Activated T-helper 2 cell treated with anti-CD3 and anti-CD28 coated beads, Interferon-gamma antibody, Interleukin-2, Interleukin-4, amounts not matched to agents 10 μg/mL and 5 μg/mL and 100 μg/mL, durations not matched to agents 14 hours and 24 hours and 36 hours (primary cell): ENCODE results near the gene TBC1D5. TPM values are rescaled to one million over a fixed set of nuclear protein-coding genes. Genes with fewer than 3 reads are reported as not detected.

ENCODE experiments used
- DNase-seq: peaks from one replicate; pipeline ENCODE4 v3.0.0; 2021; ENCODE audit warnings: low spot score
- H3K27ac Mint-ChIP-seq: one replicate; pipeline ENCODE4 v1.8.0; 2021; ENCODE audit warnings: mixed read lengths
- H3K27me3 Mint-ChIP-seq: one replicate; pipeline ENCODE4 v1.8.0; 2021; ENCODE audit warnings: low read depth, mixed read lengths
- H3K36me3 Mint-ChIP-seq: one replicate; pipeline ENCODE4 v1.8.0; 2021; ENCODE audit warnings: low read depth, mixed read lengths
- H3K4me1 Mint-ChIP-seq: one replicate; pipeline ENCODE4 v1.8.0; 2021; ENCODE audit warnings: low read depth, mixed read lengths
- H3K4me3 Mint-ChIP-seq: one replicate; pipeline ENCODE4 v1.8.0; 2021; ENCODE audit warnings: low read depth, mild to moderate bottlenecking, moderate library complexity, mixed read lengths
- H3K9me3 Mint-ChIP-seq: one replicate; pipeline ENCODE4 v1.8.0; 2021; ENCODE audit warnings: mixed read lengths
- intact Hi-C: fragments of 100-400 bp; cut with micrococcal nuclease; formaldehyde crosslinking; loops from one replicate; pipeline ENCODE4 v1.15.1; 2023
- total RNA-seq: library from RNA; stranded (reverse); gene quantifications from 2 replicates; pipeline ENCODE4 v1.2.3, GENCODE V29; 2022

The TBC1D5 gene
- total RNA-seq, 1 donor from 2014 or later: 43.9 TPM

DNA sequence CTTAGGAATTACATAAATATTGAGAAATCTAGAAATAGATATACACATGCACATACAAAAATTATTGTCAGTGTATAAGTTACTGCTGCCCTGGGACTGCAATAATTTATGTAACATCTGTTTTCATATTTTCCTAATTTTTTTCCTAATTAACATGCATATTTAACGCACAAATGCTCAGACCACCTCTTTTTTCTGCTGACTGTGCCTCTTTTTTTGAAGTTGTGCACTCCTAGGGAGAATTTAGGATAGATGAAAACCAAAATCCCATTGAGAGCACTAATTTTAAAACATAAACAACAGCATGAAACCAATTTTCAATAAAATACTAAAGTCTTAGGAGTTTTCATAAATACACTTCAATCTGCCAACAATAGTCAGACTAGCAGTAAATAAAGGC lies 154.0 kb downstream of the TBC1D5 start:
- Mint-ChIP-seq H3K36me3 (peaks cover 24% of the 10 kb centered on the region), H3K4me3 (no peak overlapping the region), H3K4me1 (peaks cover 3% of the 10 kb centered on the region), H3K27me3 (no peaks in the 10 kb centered on the region), H3K27ac (no peak overlapping the region), H3K9me3 (peaks cover 22% of the 10 kb centered on the region)
- DNase-seq: no peak
- intact Hi-C loops: no loop called here

DNA sequence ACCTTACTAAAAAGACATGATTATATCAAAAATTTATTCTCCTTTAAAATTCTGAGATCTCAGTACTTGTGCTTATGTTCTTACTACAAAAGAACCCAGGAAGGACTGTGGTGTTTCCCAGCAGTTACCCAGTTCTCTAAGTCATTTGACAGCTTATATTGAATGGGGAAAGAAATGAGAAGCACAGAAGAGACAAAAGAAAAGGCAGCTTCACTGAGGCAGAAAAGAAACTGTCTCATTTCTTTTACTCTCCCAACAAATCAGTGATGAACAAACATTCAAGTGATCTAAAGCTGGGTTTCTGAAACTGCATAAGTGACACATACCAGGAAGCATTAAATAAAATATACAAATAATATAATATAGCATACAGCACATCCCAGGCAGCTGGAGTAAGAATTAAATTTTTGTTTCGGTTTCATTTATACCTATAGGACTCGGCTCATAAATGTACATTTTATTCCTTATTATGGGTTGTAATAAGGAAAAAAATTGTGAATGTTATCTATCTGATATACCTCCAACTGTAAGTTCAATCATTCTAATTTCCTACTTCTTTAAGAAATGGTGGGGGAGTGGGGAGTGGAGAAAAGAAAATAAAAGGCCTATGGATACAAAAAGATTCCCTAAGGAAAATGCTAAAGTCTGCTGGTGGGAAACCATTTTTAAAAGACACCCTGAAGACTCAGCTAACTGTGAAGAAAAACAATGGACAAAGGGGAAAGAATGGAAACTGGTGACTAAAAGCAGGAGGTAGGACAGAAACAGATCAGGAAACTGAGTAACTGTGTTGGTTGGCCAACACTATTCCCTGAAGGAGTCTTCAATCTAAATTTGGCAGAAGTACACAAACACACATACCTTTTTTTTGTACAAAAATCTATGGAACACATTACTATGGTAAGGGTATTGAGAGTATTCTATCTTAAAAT lies 156.8 kb downstream of the TBC1D5 start:
- Mint-ChIP-seq H3K9me3 (peaks cover 16% of the 10 kb centered on the region), H3K4me3 (no peak overlapping the region), H3K27ac (no peak overlapping the region), H3K36me3 (peaks cover 14% of the 10 kb centered on the region), H3K27me3 (no peaks in the 10 kb centered on the region), H3K4me1 (peaks cover 3% of the 10 kb centered on the region)
- intact Hi-C loops: no loop called here
- no peak for DNase-seq

GRCh38 chr3:17584066-17584465 lies 158.4 kb downstream of the TBC1D5 start:
- no peaks in the 10 kb centered on the region for H3K9me3 Mint-ChIP-seq
- intact Hi-C loops: no loop called here
- peaks cover 11% of the 10 kb centered on the region for H3K4me1 Mint-ChIP-seq
- DNase-seq: no peak
- no peak overlapping the region for H3K27ac Mint-ChIP-seq
- no peaks in the 10 kb centered on the region for H3K27me3 Mint-ChIP-seq
- H3K4me3 Mint-ChIP-seq: no peak overlapping the region
- H3K36me3 Mint-ChIP-seq: no peaks in the 10 kb centered on the region

DNA sequence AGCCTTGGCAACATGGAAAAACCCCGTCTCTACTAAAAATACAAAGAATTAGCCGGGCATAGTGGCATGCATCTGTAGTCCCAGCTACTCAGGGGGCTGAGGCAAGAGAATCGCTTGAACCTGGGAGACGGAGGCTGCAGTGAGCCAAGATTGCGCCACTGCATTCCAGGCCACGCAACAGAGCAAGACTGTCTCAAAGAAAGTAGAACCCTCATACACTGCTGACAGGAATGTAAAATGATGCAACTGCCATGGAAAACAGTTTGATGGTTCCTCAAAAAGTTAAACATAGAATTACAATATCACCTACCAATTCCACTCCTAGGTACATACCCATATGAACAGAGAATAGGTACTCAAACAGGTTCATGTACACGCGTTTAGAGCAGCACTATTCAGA lies 158.9 kb downstream of the TBC1D5 start:
- Mint-ChIP-seq H3K27me3 (no peaks in the 10 kb centered on the region), H3K36me3 (no peaks in the 10 kb centered on the region), H3K4me3 (no peak overlapping the region), H3K4me1 (peaks cover 14% of the 10 kb centered on the region), H3K27ac (no peak overlapping the region), H3K9me3 (no peaks in the 10 kb centered on the region)
- intact Hi-C loops: no loop called here
- DNase-seq: no peak

GRCh38 chr3:17581421-17582080 lies 160.9 kb downstream of the TBC1D5 start:
- no peak for DNase-seq
- Mint-ChIP-seq H3K4me3 (no peak overlapping the region), H3K4me1 (peaks cover 19% of the 10 kb centered on the region), H3K27ac (no peak overlapping the region), H3K27me3 (no peaks in the 10 kb centered on the region), H3K36me3 (no peaks in the 10 kb centered on the region), H3K9me3 (no peaks in the 10 kb centered on the region)
- intact Hi-C loops: no loop called here

DNA sequence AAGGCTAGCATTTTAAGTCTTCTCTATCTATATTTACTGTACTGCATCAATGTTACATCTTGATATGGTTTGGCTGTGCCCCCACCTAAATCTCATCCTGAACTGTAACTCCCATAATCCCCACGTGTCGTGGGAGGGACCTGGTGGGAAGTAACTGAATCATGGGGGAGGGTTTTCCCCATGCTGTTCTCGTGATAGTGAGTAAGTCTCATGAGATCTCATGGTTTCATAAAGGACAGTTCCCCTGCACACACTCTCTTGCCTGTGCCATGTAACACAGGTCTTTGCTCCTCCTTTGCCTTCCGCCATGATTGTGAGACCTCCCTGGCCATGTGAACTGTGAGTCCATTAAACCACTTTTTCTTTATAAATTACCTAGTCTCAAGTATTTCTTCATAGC lies 161.5 kb downstream of the TBC1D5 start:
- Mint-ChIP-seq H3K4me1 (peaks cover 17% of the 10 kb centered on the region), H3K9me3 (no peaks in the 10 kb centered on the region), H3K36me3 (no peaks in the 10 kb centered on the region), H3K27me3 (no peaks in the 10 kb centered on the region), H3K4me3 (no peak overlapping the region), H3K27ac (no peak overlapping the region)
- DNase-seq: no peak
- intact Hi-C loops: no loop called here

DNA sequence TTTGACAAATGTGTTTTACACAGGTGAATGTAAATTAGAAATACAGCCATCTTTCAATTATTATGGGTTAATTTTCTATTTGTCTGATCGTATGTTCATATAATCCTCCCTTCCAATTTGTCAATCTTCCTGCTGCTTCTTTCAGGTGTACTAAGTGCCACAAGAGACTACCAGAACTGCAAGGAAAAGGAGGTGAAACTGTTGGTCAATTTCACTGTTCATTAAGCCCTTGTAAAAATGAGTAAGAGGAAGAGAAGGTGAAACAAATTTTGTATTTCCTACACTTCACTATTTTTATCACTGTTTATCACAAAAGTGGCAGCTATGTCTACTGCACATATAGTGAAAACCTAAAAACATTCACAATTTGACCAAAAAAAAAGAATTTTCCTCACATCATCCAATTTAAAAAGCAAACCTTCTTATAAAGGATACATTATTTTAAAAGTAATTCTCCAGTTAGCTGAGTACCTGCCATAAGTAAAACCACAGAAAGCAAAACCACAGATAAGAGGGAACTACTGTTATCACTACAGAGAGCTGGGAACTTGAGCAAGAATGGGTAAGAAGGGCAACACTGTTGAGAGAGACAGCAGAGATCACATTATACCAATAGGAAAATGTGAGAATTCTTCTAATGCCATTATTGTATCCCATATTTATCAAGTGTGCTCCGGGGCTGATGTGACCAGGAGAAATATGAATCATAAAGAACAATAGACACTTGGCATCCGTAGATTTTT lies 163.0 kb downstream of the TBC1D5 start:
- peaks cover 18% of the 10 kb centered on the region for H3K4me1 Mint-ChIP-seq
- no peaks in the 10 kb centered on the region for H3K9me3 Mint-ChIP-seq
- H3K4me3 Mint-ChIP-seq: no peak overlapping the region
- intact Hi-C loops: no loop called here
- H3K36me3 Mint-ChIP-seq: no peaks in the 10 kb centered on the region
- no peaks in the 10 kb centered on the region for H3K27me3 Mint-ChIP-seq
- no peak for DNase-seq
- H3K27ac Mint-ChIP-seq: no peak overlapping the region

GRCh38 chr3:17577796-17578520 lies 164.5 kb downstream of the TBC1D5 start:
- Mint-ChIP-seq H3K27me3 (no peaks in the 10 kb centered on the region), H3K4me3 (no peak overlapping the region), H3K36me3 (no peaks in the 10 kb centered on the region), H3K27ac (no peak overlapping the region), H3K9me3 (no peaks in the 10 kb centered on the region), H3K4me1 (peaks cover 24% of the 10 kb centered on the region)
- intact Hi-C loops: no loop called here
- DNase-seq: no peak

DNA sequence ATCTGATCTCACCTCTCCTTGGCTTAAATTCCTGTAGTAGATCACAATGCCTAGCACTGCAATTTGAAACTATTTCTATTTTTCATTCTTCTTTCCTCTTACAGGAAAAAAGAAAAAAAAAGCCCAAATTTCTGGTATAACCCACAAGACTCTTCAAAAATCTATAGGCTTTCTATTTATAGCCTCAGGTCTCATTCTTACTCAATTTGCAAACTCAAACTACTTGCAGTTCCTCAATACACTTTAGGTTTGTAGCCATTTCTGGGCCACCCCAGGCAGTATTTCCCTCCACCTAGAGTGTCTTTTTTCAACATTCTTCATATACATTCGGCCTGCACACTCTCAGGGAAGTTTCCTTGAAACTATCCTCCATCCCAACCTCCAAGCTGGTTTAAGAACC lies 169.0 kb downstream of the TBC1D5 start:
- DNase-seq: no peak
- no peak overlapping the region for H3K27ac Mint-ChIP-seq
- intact Hi-C loops: no loop called here
- no peak overlapping the region for H3K4me3 Mint-ChIP-seq
- H3K4me1 Mint-ChIP-seq: peaks cover 13% of the 10 kb centered on the region
- H3K9me3 Mint-ChIP-seq: no peaks in the 10 kb centered on the region
- H3K36me3 Mint-ChIP-seq: no peaks in the 10 kb centered on the region
- H3K27me3 Mint-ChIP-seq: no peaks in the 10 kb centered on the region

DNA sequence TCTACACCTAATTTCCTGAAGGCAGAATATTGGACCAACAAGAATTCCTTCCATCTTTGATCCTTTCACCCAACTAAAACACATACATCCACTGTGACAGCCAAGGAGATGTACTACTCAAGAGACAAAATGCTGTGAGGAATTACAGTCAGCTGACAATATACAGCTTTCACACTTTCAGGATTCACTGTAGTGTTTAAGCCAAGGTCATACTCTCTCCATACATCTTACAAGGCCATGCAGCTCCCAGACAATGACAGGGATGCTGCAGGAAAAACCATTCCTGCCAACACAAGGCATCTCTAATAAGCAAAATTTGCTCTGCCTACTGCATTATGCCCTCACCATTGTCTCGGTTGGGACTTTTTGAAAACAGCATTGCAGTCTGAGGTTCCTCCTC lies 170.7 kb downstream of the TBC1D5 start:
- Mint-ChIP-seq H3K36me3 (no peaks in the 10 kb centered on the region), H3K9me3 (no peaks in the 10 kb centered on the region), H3K4me3 (no peak overlapping the region), H3K4me1 (peaks cover 8% of the 10 kb centered on the region), H3K27ac (no peak overlapping the region), H3K27me3 (no peaks in the 10 kb centered on the region)
- no peak for DNase-seq
- intact Hi-C loops: no loop called here

GRCh38 chr3:17562845-17563244 lies 179.6 kb downstream of the TBC1D5 start:
- H3K9me3 Mint-ChIP-seq: no peaks in the 10 kb centered on the region
- H3K36me3 Mint-ChIP-seq: no peaks in the 10 kb centered on the region
- DNase-seq: no peak
- H3K4me3 Mint-ChIP-seq: no peak overlapping the region
- H3K4me1 Mint-ChIP-seq: no peaks in the 10 kb centered on the region
- intact Hi-C loops: no loop called here
- peaks cover 2% of the 10 kb centered on the region for H3K27me3 Mint-ChIP-seq
- H3K27ac Mint-ChIP-seq: no peak overlapping the region

DNA sequence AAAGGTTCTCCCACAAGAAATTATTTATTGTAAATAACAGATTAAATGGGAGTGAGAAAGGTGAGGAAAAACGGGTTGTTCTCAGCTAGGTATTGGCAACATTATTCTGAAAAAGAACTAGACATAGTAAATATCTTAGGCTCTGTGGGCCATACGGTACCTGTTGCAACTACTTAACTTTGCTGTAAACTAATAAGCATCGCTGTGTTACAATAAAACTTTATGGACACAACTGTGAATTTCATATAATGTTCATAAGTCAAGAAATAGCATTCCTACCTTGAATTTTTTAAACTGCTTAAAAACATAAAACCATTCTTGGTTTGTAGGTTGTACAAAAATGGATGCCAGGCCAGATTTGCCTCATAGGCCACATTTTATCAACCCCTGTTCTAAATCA lies 183.9 kb downstream of the TBC1D5 start:
- DNase-seq: no peak
- intact Hi-C loops: no loop called here
- H3K27ac Mint-ChIP-seq: no peak overlapping the region
- no peaks in the 10 kb centered on the region for H3K9me3 Mint-ChIP-seq
- no peaks in the 10 kb centered on the region for H3K4me1 Mint-ChIP-seq
- no peak overlapping the region for H3K4me3 Mint-ChIP-seq
- H3K27me3 Mint-ChIP-seq: no peaks in the 10 kb centered on the region
- no peaks in the 10 kb centered on the region for H3K36me3 Mint-ChIP-seq
